GM21737 (cell line): ENCODE results near the gene TIFAB.
"Not testable (repeated sequence)": the region's sequence is repeated elsewhere in the genome, so short reads cannot be mapped to it uniquely, and the experiment has no call there.

Experiments used
- ATAC-seq: cut with Tn5 transposase; IDR thresholded peaks from one replicate; pipeline ENCODE4 v1.9.1; 2021; ENCODE audit warnings: mild to moderate bottlenecking, moderate library complexity; ENCODE audit not compliant: unreplicated experiment

Gene TIFAB

GRCh38 chr5:135452321-135453030 is at the start of gene TIFAB:
TIFAB (minus strand) TSS chr5:135452351; CDS start chr5:135449939, 2,412 bp downstream.
- ATAC-seq = no peak

GRCh38 chr5:135498637-135498995 is 46.5 kb upstream of the TIFAB start:
- no peak for ATAC-seq

GRCh38 chr5:135497971-135498636 is 46.0 kb upstream of the TIFAB start:
- no peak for ATAC-seq

GRCh38 chr5:135495531-135495930 is 43.4 kb upstream of the TIFAB start:
- ATAC-seq = not testable (repeated sequence)

- no peak for ATAC-seq
Measured at GRCh38 chr5:135494196-135494595, 42.0 kb upstream of the TIFAB start.

- ATAC-seq = no peak
Measured at GRCh38 chr5:135493406-135494180, 41.4 kb upstream of the TIFAB start.

GRCh38 chr5:135492319-135492626 is 40.1 kb upstream of the TIFAB start:
- no peak for ATAC-seq

GRCh38 chr5:135491552-135492318 is 39.6 kb upstream of the TIFAB start:
- no peak for ATAC-seq

- ATAC-seq = no peak
Measured at GRCh38 chr5:135491038-135491551, 38.9 kb upstream of the TIFAB start.

GRCh38 chr5:135490245-135491037 is 38.3 kb upstream of the TIFAB start:
- no peak for ATAC-seq

GRCh38 chr5:135489466-135490244 is 37.5 kb upstream of the TIFAB start:
- ATAC-seq = no peak

GRCh38 chr5:135488727-135489465 is 36.7 kb upstream of the TIFAB start:
- ATAC-seq = no peak

GRCh38 chr5:135487839-135488514 is 35.8 kb upstream of the TIFAB start:
- ATAC-seq = no peak

- ATAC-seq = no peak
Measured at GRCh38 chr5:135487037-135487395, 34.9 kb upstream of the TIFAB start.

GRCh38 chr5:135486131-135487036 is 34.2 kb upstream of the TIFAB start:
- ATAC-seq = no peak

- ATAC-seq = no peak
Measured at GRCh38 chr5:135484674-135485086, 32.5 kb upstream of the TIFAB start.

GRCh38 chr5:135483254-135483653 is 31.1 kb upstream of the TIFAB start:
- no peak for ATAC-seq
